OCI-LY3 (cell line): Measurements from ENCODE around the gene DENND1A.

ENCODE experiments used
- H2AFZ ChIP-seq: fragments of 200-600, 300-600 bp; shearing (Covaris generic); 2 replicates; pipeline ENCODE4 v1.6.0; 2014; ENCODE audit warnings: antibody characterized with exemption, low read depth, low read length
- H3K27ac ChIP-seq: fragments of 200-600, 300-600 bp; sonication (generic); 2 replicates; pipeline ENCODE4 v1.5.1; 2014; ENCODE audit warnings: mild to moderate bottlenecking, low read length, moderate library complexity, mixed read lengths
- H3K27me3 ChIP-seq: fragments of 200-600, 300-600 bp; sonication (generic); 2 replicates; pipeline ENCODE4 v1.6.1; 2014; ENCODE audit warnings: low read depth, low read length, mixed read lengths
- H3K36me3 ChIP-seq: fragments of 200-600, 300-600 bp; sonication (generic); replicated peaks from 2 replicates; pipeline ENCODE3; 2014; ENCODE audit warnings: low read depth, low read length, mixed read lengths
- H3K4me1 ChIP-seq: fragments of 300-600, 200-600 bp; sonication (generic); 2 replicates; pipeline ENCODE4 v1.6.1; 2014; ENCODE audit warnings: low read length, mixed read lengths
- H3K4me2 ChIP-seq: fragments of 200-600, 300-600 bp; sonication (generic); 2 replicates; pipeline ENCODE4 v1.6.1; 2014; ENCODE audit warnings: low read length, mixed read lengths
- H3K4me3 ChIP-seq: fragments of 300-600, 200-600 bp; sonication (generic); 2 replicates; pipeline ENCODE4 v1.5.1; 2014; ENCODE audit warnings: antibody characterized with exemption, mild to moderate bottlenecking, low read length, moderate library complexity
- H3K79me2 ChIP-seq: fragments of 300-600, 200-600 bp; shearing (Covaris generic); 2 replicates; pipeline ENCODE4 v1.6.1; 2014; ENCODE audit warnings: mild to moderate bottlenecking, low read length, mixed read lengths
- H3K9ac ChIP-seq: fragments of 300-600, 200-600 bp; shearing (Covaris generic); 2 replicates; pipeline ENCODE4 v1.6.0; 2014; ENCODE audit warnings: mild to moderate bottlenecking, low read length, moderate library complexity
- H3K9me3 ChIP-seq: fragments of 200-600, 300-600 bp; shearing (Covaris generic); 2 replicates; pipeline ENCODE4 v1.6.1; 2014; ENCODE audit warnings: low read length, mixed read lengths; ENCODE audit not compliant: insufficient read depth
- H4K20me1 ChIP-seq: fragments of 200-600, 300-600 bp; sonication (generic); 2 replicates; pipeline ENCODE4 v1.6.1; 2016; ENCODE audit warnings: low read length, mixed read lengths; ENCODE audit not compliant: insufficient read depth
- EZH2phosphoT487 ChIP-seq: fragments of 200-600 bp; shearing (Covaris generic); IDR thresholded peaks from 2 replicates; pipeline ENCODE4 v1.6.1; 2018; ENCODE audit warnings: antibody characterized with exemption, mixed run types, low read depth
- TF ChIP-seq, protein P1 (sequence below): fragments of 200-600, 300-600 bp; sonication (generic); IDR thresholded peaks from 2 replicates; pipeline ENCODE4 v1.5.1; 2014; ENCODE audit warnings: antibody characterized with exemption, low read length, low read depth

Gene DENND1A

DNA sequence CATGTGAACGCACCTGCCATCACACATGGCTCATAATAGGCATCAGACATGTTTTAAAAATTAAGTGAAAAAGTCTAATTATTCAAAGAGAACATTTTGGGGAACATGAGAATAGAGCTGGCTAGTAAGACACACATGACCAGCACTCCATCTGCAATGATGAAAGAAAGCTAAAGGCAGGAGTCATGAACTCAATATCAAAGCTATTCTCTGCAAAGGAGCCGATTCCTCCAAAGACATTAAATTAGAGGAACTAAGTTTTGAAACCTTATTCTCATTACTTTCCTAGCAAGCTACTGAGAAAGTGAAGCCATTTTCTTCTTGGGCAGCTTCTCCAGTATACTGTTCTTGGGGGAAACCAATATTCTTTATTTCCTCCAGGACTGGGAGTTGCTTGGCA, 401.9 kb downstream of the DENND1A start:
- Histone ChIP-seq H3K4me2 (no peak overlapping the region), H3K36me3 (peaks cover 25% of the 10 kb centered on the region), H3K4me1 (no peaks in the 10 kb centered on the region), H3K27me3 (no peaks in the 10 kb centered on the region), H2AFZ (no peak overlapping the region), H3K27ac (no peak overlapping the region), H3K9ac (no peak overlapping the region), H3K79me2 (no peaks in the 10 kb centered on the region), H4K20me1 (peaks cover 14% of the 10 kb centered on the region; the same call in 1 of the 2 replicates), H3K4me3 (no peak overlapping the region), H3K9me3 (no peaks in the 10 kb centered on the region)
- TF ChIP-seq, protein P1, sequence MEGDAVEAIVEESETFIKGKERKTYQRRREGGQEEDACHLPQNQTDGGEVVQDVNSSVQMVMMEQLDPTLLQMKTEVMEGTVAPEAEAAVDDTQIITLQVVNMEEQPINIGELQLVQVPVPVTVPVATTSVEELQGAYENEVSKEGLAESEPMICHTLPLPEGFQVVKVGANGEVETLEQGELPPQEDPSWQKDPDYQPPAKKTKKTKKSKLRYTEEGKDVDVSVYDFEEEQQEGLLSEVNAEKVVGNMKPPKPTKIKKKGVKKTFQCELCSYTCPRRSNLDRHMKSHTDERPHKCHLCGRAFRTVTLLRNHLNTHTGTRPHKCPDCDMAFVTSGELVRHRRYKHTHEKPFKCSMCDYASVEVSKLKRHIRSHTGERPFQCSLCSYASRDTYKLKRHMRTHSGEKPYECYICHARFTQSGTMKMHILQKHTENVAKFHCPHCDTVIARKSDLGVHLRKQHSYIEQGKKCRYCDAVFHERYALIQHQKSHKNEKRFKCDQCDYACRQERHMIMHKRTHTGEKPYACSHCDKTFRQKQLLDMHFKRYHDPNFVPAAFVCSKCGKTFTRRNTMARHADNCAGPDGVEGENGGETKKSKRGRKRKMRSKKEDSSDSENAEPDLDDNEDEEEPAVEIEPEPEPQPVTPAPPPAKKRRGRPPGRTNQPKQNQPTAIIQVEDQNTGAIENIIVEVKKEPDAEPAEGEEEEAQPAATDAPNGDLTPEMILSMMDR, result no peak
- no peak for TF ChIP-seq EZH2phosphoT487

DNA sequence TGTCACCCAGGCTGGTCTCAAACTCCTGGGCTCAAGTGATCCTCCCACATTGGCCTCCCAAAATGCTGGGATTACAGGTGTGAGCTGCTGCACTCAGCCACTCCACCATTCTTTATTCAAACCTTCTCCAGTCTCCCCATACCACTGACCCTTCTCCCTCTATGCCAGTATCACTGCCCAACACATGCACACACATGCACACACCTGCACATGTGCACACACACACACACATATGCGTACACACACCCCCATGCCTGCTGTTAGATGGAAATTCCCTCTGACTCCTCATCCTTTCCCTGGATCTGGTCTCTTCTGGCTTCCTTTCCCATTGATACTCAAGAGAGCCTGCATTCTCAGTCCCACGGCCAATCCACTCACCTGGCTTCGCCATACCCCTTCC, 404.0 kb downstream of the DENND1A start:
- Histone ChIP-seq H3K9me3 (no peaks in the 10 kb centered on the region), H3K4me2 (no peak overlapping the region), H3K9ac (no peak overlapping the region), H4K20me1 (peaks cover 20% of the 10 kb centered on the region; the same call in 1 of the 2 replicates), H3K4me3 (no peak overlapping the region), H3K4me1 (no peaks in the 10 kb centered on the region), H3K36me3 (peaks cover 12% of the 10 kb centered on the region), H3K27ac (no peak overlapping the region), H2AFZ (no peak overlapping the region), H3K79me2 (no peaks in the 10 kb centered on the region), H3K27me3 (no peaks in the 10 kb centered on the region)
- TF ChIP-seq, protein P1, result no peak
- TF ChIP-seq EZH2phosphoT487, result no peak

DNA sequence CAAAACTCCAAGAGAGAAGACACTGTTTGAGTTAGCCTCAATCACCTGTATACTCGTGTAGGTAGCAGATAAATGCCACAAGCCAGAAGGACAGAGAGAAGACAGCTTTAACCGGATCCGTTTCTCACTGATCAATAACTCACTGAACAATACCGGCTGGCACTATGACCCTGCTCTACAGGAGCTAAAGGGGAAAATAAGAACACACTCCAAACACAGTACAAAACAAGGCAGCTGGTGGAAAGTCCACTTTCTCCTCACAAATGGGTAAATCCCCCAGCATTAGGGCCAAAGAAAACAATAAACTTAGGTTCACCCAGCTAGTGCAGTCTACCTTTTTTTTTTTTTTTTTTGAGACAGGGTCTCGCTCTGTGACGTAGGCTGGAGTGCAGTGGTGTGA, 404.5 kb downstream of the DENND1A start:
- no peaks in the 10 kb centered on the region for H3K79me2 ChIP-seq
- TF ChIP-seq, protein P1, result no peak
- TF ChIP-seq EZH2phosphoT487, result no peak
- no peaks in the 10 kb centered on the region for H3K4me1 ChIP-seq
- peaks cover 20% of the 10 kb centered on the region; the same call in 1 of the 2 replicates for H4K20me1 ChIP-seq
- no peaks in the 10 kb centered on the region for H3K27me3 ChIP-seq
- peaks cover 12% of the 10 kb centered on the region for H3K36me3 ChIP-seq
- H3K9me3 ChIP-seq, result no peaks in the 10 kb centered on the region
- H3K27ac ChIP-seq, result no peak overlapping the region
- H3K9ac ChIP-seq, result no peak overlapping the region
- H2AFZ ChIP-seq, result no peak overlapping the region
- no peak overlapping the region for H3K4me3 ChIP-seq
- no peak overlapping the region for H3K4me2 ChIP-seq

DNA sequence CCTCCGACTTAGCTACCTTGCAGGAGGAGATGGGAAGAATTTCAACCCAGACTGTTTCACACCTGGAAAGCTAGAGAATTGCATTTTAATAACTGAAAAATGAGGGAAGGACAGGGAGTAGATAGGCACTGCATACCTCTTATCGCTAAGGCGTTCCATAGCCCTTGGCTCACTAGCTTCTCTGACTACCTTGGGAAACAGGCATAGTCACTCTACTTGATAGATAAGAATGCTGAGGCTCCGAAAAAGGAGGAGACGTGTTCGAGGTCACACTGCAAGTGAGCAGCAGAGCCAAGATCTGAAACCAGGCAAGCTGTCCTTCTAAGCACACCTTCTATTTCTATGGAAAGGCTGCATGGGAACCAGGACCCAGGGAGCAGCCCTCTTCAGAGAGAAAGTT, 405.1 kb downstream of the DENND1A start:
- Histone ChIP-seq H3K27me3 (no peaks in the 10 kb centered on the region), H3K9ac (no peak overlapping the region), H3K36me3 (peaks cover 8% of the 10 kb centered on the region), H3K4me1 (no peaks in the 10 kb centered on the region), H3K4me3 (no peak overlapping the region), H2AFZ (no peak overlapping the region), H3K27ac (no peak overlapping the region), H3K79me2 (no peaks in the 10 kb centered on the region), H3K9me3 (no peaks in the 10 kb centered on the region), H4K20me1 (peaks cover 20% of the 10 kb centered on the region; the same call in 1 of the 2 replicates), H3K4me2 (no peak overlapping the region)
- TF ChIP-seq, protein P1, result no peak
- TF ChIP-seq EZH2phosphoT487, result no peak
